GM12875 (cell line): ENCODE data around the gene SERPINA9.

ENCODE experiments used
- H3K4me3 ChIP-seq: one replicate; pipeline ENCODE4 v1.5.1; 2011; ENCODE audit warnings: low read depth, low read length, control low read depth
- TF ChIP-seq, protein P1 (sequence below): IDR thresholded peaks from 2 replicates; pipeline ENCODE4 v1.5.1; 2011; ENCODE audit warnings: low read depth, mild to moderate bottlenecking, control low read depth, inconsistent platforms, low read length, moderate library complexity, borderline replicate concordance; ENCODE audit not compliant: insufficient read depth

SERPINA9 gene

GRCh38 chr14:94480809-94481208 lies 4.8 kb upstream of the SERPINA9 start:
- TF ChIP-seq, protein P1, sequence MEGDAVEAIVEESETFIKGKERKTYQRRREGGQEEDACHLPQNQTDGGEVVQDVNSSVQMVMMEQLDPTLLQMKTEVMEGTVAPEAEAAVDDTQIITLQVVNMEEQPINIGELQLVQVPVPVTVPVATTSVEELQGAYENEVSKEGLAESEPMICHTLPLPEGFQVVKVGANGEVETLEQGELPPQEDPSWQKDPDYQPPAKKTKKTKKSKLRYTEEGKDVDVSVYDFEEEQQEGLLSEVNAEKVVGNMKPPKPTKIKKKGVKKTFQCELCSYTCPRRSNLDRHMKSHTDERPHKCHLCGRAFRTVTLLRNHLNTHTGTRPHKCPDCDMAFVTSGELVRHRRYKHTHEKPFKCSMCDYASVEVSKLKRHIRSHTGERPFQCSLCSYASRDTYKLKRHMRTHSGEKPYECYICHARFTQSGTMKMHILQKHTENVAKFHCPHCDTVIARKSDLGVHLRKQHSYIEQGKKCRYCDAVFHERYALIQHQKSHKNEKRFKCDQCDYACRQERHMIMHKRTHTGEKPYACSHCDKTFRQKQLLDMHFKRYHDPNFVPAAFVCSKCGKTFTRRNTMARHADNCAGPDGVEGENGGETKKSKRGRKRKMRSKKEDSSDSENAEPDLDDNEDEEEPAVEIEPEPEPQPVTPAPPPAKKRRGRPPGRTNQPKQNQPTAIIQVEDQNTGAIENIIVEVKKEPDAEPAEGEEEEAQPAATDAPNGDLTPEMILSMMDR: no peak

DNA sequence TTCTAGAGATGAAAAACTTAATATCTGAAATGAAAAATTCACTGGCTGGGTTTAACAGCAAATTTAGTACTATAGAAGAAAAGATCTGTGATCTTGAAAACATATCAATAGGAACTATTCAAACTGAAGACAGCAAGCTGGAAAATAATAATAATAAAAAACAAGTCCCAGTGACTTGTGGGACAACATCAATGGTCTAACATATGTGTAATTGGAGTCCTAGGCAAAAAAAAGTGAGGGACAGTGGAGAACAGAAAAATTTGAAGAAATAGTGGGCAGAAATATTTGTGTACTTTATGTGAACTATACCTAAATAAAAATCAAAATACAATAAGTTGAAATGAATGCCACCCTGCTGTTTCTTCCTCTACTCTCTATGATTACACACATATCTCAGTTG lies 2.4 kb upstream of the SERPINA9 start:
- H3K4me3 ChIP-seq: no peak overlapping the region
- TF ChIP-seq, protein P1: no peak

More at GRCh38 chr14:94480809-94481208, 4.8 kb upstream of the SERPINA9 start:
- H3K4me3 ChIP-seq: no peak overlapping the region

DNA sequence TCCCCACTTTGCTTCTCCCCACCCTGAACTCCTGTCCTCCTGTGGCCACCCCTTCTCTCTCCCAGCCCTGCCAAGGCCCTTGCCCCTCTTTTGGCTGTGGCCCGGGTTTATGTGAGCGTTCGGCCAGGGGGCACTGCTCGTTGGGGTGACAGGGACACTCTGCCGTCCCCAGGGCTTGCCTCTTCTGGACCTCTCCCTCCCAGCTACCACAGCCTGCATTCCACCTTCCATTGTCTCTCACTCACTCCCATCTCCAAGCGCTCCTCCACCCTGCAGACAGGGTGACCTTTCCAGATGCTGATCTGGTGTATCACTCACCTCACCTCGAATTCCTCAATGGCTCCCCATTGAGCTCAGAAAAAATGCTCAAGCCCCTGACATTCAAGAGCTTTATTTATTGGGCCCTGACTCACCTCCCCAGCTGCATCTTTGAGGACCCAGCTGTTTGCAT lies 1.4 kb downstream of the SERPINA9 start:
- H3K4me3 ChIP-seq: no peak overlapping the region
- TF ChIP-seq, protein P1: no peak

DNA sequence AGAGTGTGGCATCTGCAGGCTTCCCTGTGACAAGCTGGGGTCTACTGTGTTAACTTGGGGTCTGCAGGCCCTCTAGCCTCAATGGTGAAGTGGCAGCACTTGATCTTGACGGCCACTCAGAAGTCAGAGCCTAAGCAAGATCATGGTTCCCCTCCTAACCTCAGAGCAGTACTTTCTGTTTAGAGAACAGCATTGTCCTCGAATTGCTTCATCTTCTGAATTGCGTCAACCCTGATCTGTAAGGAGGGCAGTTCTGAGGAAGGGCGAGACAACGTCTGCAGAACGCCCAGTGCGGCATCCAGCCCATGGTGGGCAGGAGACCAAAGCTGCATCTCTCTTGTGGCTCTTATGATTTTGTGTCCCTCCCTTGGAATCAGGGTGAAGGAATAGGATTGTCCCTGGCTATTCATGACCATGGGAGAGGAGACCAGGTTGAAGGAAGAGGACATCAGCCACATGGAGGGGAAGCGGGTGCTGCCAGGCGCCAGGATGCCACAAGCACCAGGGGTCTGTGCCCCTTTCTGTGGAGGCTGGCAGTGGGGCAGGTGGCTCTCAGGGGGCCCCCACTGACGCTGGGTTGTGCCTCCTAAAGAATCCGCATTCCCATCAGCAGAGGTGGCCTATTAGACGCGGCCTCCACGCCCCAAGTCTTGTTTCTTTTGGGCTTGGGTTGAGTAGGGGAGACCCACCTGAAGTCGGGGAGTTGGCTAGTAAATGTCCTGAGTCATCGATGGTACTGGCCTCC lies 2.2 kb downstream of the SERPINA9 start:
- no peak overlapping the region for H3K4me3 ChIP-seq
- TF ChIP-seq, protein P1: no peak

GRCh38 chr14:94472842-94473241 lies 3.2 kb downstream of the SERPINA9 start:
- no peak overlapping the region for H3K4me3 ChIP-seq
- TF ChIP-seq, protein P1: no peak

DNA sequence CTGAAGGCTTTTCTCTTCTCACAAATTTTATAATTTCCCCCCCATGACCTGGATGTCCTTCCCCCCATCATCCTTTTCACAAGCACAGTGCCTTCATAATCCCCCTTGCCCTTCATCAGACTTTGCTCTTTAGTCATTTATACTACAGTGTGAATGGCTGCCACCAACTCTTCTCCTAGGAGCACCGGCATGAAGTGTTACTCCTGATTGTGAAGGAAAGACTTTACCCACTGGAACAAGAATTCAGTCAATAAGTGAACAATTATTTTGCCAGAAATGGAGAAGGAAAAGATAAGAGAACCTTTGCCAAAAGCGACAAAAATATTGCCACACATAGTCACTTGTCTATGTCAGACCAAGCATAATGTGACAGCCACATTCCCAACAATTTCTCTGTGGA lies 5.0 kb downstream of the SERPINA9 start:
- H3K4me3 ChIP-seq: no peak overlapping the region
- TF ChIP-seq, protein P1: no peak

- TF ChIP-seq, protein P1: no peak
- no peak overlapping the region for H3K4me3 ChIP-seq
These were observed 5.7 kb downstream of the SERPINA9 start for GRCh38 chr14:94470311-94470710.
